Vagina (tissue), 2 donors: ENCODE data around the gene CALHM6.

Experiments
- CTCF ChIP-seq, 3 experiments: fragments of 450-650 bp in 2 of 3; fragments of 200-600 bp in 1 of 3; sonication (generic) in 1 of 3; IDR thresholded peaks; one replicate each; pipeline ENCODE4 v1.5.1; 2017 to 2019; ENCODE audit warnings: antibody characterized with exemption in 3 of 3, mild to moderate bottlenecking in 2 of 3, moderate library complexity in 2 of 3
- POLR2AphosphoS5 ChIP-seq, 2 donors: sonication (generic); formaldehyde crosslinking; IDR thresholded peaks; one replicate each; pipeline ENCODE4 v1.9.0; 2017; ENCODE audit warnings: antibody characterized with exemption in 2 of 2, mild to moderate bottlenecking in 2 of 2, low read depth in 1 of 2; ENCODE audit not compliant: insufficient read depth in 1 of 2

GRCh38 chr6:116482780-116483179 is 21.6 kb downstream of the CALHM6 start:
- TF ChIP-seq CTCF (IDR thresholded peaks at IDR 0.05) (no peak), POLR2AphosphoS5 (IDR thresholded peaks at IDR 0.05; ENCODE audit: insufficient read depth in 1 of 2, low read depth in 1 of 2) (no peak)
